Astrocyte of the cerebellum (primary cell): ENCODE data around the gene F12.

ENCODE experiments used
- DNase-seq: peaks from one replicate; pipeline ENCODE4 v3.0.0-alpha.2; 2011; ENCODE audit warnings: low read depth
- H3K4me3 ChIP-seq: 2 replicates; pipeline ENCODE4 v1.5.1; 2011; ENCODE audit warnings: mild to moderate bottlenecking, low read depth, low read length, moderate library complexity
- CTCF ChIP-seq: IDR thresholded peaks from 2 replicates; pipeline ENCODE4 v1.5.1; 2012; ENCODE audit warnings: low read length, low read depth, moderate library complexity, mild to moderate bottlenecking; ENCODE audit errors: missing control alignments
- in situ Hi-C: cut with HindIII; loops from 2 replicates; pipeline ENCODE4 v1.10.0; 2017; ENCODE audit warnings: low sequenced_read_pairs

F12 gene

GRCh38 chr5:177367981-177368868 is 41.1 kb downstream of the F12 start:
- no peak for TF ChIP-seq CTCF
- no peak for DNase-seq
- in situ Hi-C loops: no loop called here
- peak overlapping the region; percentile 35 for H3K4me3 ChIP-seq

- TF ChIP-seq CTCF: no peak
- H3K4me3 ChIP-seq: peak overlapping the region; percentile 35
- in situ Hi-C loops: no loop called here
- no peak for DNase-seq
Measured at GRCh38 chr5:177367323-177367848, 42.0 kb downstream of the F12 start.

GRCh38 chr5:177366528-177367322 is 42.6 kb downstream of the F12 start:
- DNase-seq: peak; percentile 37
- no peak for TF ChIP-seq CTCF
- peak overlapping the region; percentile 35 for H3K4me3 ChIP-seq
- in situ Hi-C loops: no loop called here

GRCh38 chr5:177365845-177366527 is 43.4 kb downstream of the F12 start:
- DNase-seq: no peak
- in situ Hi-C loops: no loop called here
- TF ChIP-seq CTCF: no peak
- H3K4me3 ChIP-seq: no peak overlapping the region

- no peak for TF ChIP-seq CTCF
- H3K4me3 ChIP-seq: no peak overlapping the region
- in situ Hi-C loops: loop anchor here (5.0 kb wide), 2 partner anchors 42 to 78 kb away; no protein-coding TSS in a partner anchor
- no peak for DNase-seq
Measured at GRCh38 chr5:177364159-177364962, 45.0 kb downstream of the F12 start.
